K562 (cell line): ENCODE data around the gene ENO3. TPM values are rescaled to one million over a fixed set of nuclear protein-coding genes. Genes with fewer than 3 reads are reported as not detected.

Source experiments
- RAD21 ChIP-seq, 2 experiments: fragments of 250-450 bp in 1 of 2; fragments of 450-650 bp in 1 of 2; sonication (Bioruptor Pico) in 1 of 2; formaldehyde crosslinking in 1 of 2; IDR thresholded peaks in 1 of 2; conservative IDR thresholded peaks in 1 of 2; 2 replicates each; pipeline versions ENCODE4 v1.4.0 to v1.8.0; 2020 to 2022; ENCODE audit warnings: mild to moderate bottlenecking in 2 of 2, moderate library complexity in 1 of 2
- REST ChIP-seq, 2 experiments: fragments of 450-650 bp; formaldehyde crosslinking in 1 of 2; IDR thresholded peaks; 2 replicates each; pipeline versions ENCODE4 v1.4.0 to v1.6.1; 2014 to 2020; ENCODE audit warnings: mild to moderate bottlenecking in 2 of 2, borderline replicate concordance in 1 of 2, low read depth in 1 of 2
- polyA plus RNA-seq, 8 experiments: library from polyadenylated mRNA; depleted of rRNA in 4 of 8; stranded (reverse) in 5 of 8; unstranded in 3 of 8; fragments of >200 nt; fragmentation: Nextera tagmentation in 2 of 8; fragmentation: Illumina TruSeq in 1 of 8; extraction: Ambion mirVana in 2 of 8; extraction: Trizol in 1 of 8; gene quantifications; 2 replicates each; pipeline versions ENCODE4 v1.2.1 to v1.2.3, GENCODE V29; 2011 to 2014; ENCODE audit warnings: inconsistent platforms in 1 of 8, missing spikeins in 1 of 8
- total RNA-seq, 7 experiments: library from RNA; depleted of rRNA in 6 of 7; stranded (reverse); fragments of >200 nt in 6 of 7; fragmentation: Illumina TruSeq in 2 of 7; extraction: Trizol in 2 of 7; gene quantifications; 2 replicates each; pipeline versions ENCODE4 v1.2.1 to v1.2.3, GENCODE V29; 2011 to 2021; ENCODE audit warnings: low replicate concordance in 1 of 7

The ENO3 gene
- total and polyA plus RNA-seq, 9 of the 15 experiments (the other 6 are each of a cell fraction or from before 2014, with no cell fraction given), result 5.7 to 17.2 (median 9.9) TPM

GRCh38 chr17:4980644-4981216 is 29.8 kb downstream of the ENO3 start (continued):
- TF ChIP-seq REST (IDR thresholded peaks at IDR 0.05; ENCODE audit: borderline replicate concordance) (peak; percentile 41; the same call in 1 of the 2 replicates), REST (CRISPR knock-in tag; IDR thresholded peaks at IDR 0.05; ENCODE audit: low read depth) (no peak), RAD21 (CRISPR knock-in tag; conservative IDR thresholded peaks at IDR 0.05 in 1 of 2, IDR thresholded peaks at IDR 0.05 in 1 of 2) (peak in 1 of 2 experiments; percentile 52; a peak in 2 of 4 replicates)
- TF ChIP-seq, all 486 proteins: peak for 7
